ENCODE data around the gene RAPSN. TPM values are rescaled to one million over a fixed set of nuclear protein-coding genes. Genes with fewer than 3 reads are reported as not detected.

RAPSN gene
- total RNA-seq, 2 experiments from 2014 or later = 0.36 to 0.81 TPM

DNA sequence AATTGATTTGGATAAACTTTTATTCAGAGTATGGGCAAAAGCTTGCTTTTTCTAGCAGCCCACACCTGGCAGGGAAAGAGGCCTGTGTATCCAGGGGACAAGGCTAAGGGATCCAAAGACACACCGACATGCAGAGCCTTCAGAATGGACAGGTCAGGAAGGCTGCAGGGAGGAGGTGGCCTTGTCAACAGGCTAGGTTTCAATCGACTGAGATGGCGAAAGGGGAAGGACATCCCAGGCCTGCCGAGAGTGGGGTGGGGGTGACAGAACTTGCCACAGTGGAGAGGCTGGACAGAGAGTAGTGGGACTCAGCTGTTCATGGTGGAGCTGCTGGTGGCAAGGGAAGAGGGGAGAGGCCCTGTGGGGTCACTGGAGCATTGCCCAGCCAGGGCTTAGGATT lies 45.8 kb downstream of the RAPSN start:
- ChIA-PET CTCF (interaction anchor here (2.6 to 2.9 kb wide), 2 partner anchors 9 to 29 kb away, joined by 14 to 20 read pairs; no protein-coding TSS in a partner anchor), POLR2A (interaction anchor here (0.8 to 4.3 kb wide), 2 partner anchors 11 to 433 kb away, joined by 3 to 28 read pairs; no protein-coding TSS in a partner anchor)
- H3K4me3 Mint-ChIP-seq = no peak overlapping the region
- H3K27ac Mint-ChIP-seq = no peak overlapping the region
- intact Hi-C loops (cut with micrococcal nuclease) = no loop called here
- H3K4me1 Mint-ChIP-seq (ENCODE audit: low read depth) = peaks cover 22% of the 10 kb centered on the region
- no peaks in the 10 kb centered on the region for H3K36me3 Mint-ChIP-seq (ENCODE audit: low read depth)
- H3K9me3 Mint-ChIP-seq = no peaks in the 10 kb centered on the region
- no peak for TF ChIP-seq CTCF (IDR thresholded peaks at IDR 0.05)
- ATAC-seq (no peak), DNase-seq (no peak)
- H3K27me3 Mint-ChIP-seq = no peaks in the 10 kb centered on the region

DNA sequence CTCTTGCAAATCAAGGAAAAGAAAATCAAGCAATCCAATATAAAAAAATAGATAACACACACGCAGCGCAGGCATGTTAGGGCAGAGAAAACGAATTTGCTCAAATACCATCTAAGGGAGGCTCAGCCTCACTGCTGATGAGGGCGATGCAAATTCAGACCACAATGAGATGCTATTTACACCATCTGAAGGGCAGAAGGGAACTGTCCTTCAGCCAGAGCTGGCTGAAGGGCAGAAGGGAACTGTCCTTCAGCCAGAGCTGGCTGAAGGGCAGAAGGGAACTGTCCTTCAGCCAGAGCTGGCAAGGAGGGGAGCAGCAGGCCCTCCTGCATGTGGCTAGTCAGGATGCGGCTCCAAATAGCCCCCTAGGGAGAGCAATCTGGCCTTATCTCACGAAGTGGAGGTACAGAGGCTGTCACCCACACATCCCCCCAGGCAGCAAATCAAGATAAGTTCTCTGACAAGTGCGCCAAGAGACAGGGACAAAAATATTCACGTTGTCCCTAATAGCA lies 48.1 kb downstream of the RAPSN start:
- Mint-ChIP-seq H3K27me3 (no peaks in the 10 kb centered on the region), H3K36me3 (ENCODE audit: low read depth) (no peaks in the 10 kb centered on the region), H3K27ac (peak overlapping the region; percentile 58), H3K4me3 (peak overlapping the region; percentile 64), H3K4me1 (ENCODE audit: low read depth) (peaks cover 15% of the 10 kb centered on the region), H3K9me3 (no peaks in the 10 kb centered on the region)
- intact Hi-C loops (cut with micrococcal nuclease) = no loop called here
- ATAC-seq (peak; percentile 17), DNase-seq (no peak)
- ChIA-PET CTCF (interaction anchor here (5.2 kb wide), 1 partner anchor 27 kb away, joined by 40 read pairs; no protein-coding TSS in a partner anchor), POLR2A (interaction anchor here (1.2 to 2.1 kb wide), 3 partner anchors 17 to 27 kb away, joined by 4 to 9 read pairs (median 4); partner anchors contain the start of gene PSMC3)
- no peak for TF ChIP-seq CTCF (IDR thresholded peaks at IDR 0.05)

DNA sequence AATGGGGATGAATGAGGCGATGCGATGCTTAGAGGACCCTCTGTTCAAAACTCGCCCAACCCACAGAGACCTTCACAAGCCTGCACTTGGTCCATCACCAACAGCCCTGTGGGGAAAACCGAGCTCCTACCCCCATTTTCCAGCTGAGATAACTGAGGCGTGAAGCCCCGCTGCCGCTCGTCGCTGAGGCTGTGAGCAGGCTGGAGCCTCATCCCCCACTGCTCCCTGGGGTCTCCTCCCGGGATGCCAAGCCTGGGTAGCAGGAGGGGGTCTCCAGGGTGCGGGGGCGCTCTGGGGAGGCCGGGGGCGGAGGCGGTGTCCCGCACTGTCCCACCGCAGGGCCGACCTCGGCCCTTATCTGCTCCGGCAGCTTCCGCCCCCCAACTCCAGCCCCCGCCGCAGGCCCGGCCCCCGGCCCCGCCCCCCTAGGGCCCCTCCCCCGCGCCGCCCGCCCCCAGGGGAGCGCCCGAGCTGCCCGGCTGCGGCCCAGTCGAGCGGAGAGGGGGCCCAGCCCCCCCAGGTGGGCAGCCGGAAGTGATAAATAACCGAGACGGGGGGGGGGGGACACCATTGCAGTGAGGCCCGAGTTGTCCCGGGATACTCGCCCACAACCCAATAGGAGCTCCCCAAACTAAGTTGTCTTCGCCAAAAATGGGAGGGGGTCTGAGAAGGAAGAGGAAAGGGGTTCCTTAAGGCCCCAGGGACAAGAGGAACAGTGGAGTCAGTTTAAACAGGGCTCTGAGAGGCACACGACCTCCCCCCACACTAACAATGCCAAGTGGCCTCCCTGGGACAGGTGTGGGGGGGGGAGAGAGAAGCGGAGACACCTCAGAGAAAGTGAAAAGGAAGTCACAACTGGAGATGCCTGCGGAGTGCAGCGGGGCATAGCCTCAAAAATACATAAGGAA lies 48.8 kb downstream of the RAPSN start:
- intact Hi-C loops (cut with micrococcal nuclease) = no loop called here
- peak; percentile 34 for DNase-seq
- TF ChIP-seq CTCF (IDR thresholded peaks at IDR 0.05) = no peak
- Mint-ChIP-seq H3K9me3 (no peaks in the 10 kb centered on the region), H3K36me3 (ENCODE audit: low read depth) (no peaks in the 10 kb centered on the region), H3K27ac (peak overlapping the region; percentile 58), H3K4me1 (ENCODE audit: low read depth) (peaks cover 19% of the 10 kb centered on the region), H3K27me3 (no peaks in the 10 kb centered on the region), H3K4me3 (peak overlapping the region; percentile 64)
- peak; percentile 79 for ATAC-seq
- ChIA-PET CTCF (interaction anchor here (1.0 to 5.2 kb wide), 4 partner anchors 9 to 248 kb away, joined by 3 to 40 read pairs (median 12); no protein-coding TSS in a partner anchor), POLR2A (interaction anchor here (0.6 to 2.1 kb wide), 5 partner anchors 9 to 1552 kb away, joined by 3 to 9 read pairs (median 4); partner anchors contain the start of gene PSMC3)

DNA sequence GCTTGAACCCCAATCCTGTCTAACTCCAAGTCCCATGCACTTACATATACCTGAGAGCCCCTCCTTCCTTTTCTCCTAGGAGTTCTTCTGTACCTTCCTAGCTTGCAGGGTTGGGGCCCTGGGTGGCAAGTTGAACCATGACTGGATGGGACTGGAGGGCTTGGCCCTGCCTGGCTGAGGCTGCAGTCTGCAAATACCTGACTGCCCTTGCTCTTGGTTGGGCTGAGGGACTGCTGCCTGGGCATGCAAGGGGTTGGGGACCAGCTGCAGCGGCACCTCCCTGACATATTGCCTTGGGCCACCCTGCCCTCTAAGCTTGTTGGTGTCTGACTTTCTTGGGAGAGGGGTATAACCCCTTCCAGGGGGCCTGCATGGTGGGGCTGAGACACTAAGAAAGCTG lies 50.4 kb downstream of the RAPSN start:
- Mint-ChIP-seq H3K4me1 (ENCODE audit: low read depth) (peaks cover 29% of the 10 kb centered on the region), H3K27ac (no peak overlapping the region), H3K27me3 (no peaks in the 10 kb centered on the region), H3K4me3 (no peak overlapping the region), H3K36me3 (ENCODE audit: low read depth) (no peaks in the 10 kb centered on the region), H3K9me3 (no peaks in the 10 kb centered on the region)
- TF ChIP-seq CTCF (IDR thresholded peaks at IDR 0.05) = no peak
- ChIA-PET CTCF (interaction anchor here (2.0 to 5.2 kb wide), 2 partner anchors 8 to 25 kb away, joined by 5 to 40 read pairs; no protein-coding TSS in a partner anchor), POLR2A (interaction anchor here (2.1 kb wide), 1 partner anchor 19 kb away, joined by 9 read pairs; no protein-coding TSS in a partner anchor)
- intact Hi-C loops (cut with micrococcal nuclease) = no loop called here
- DNase-seq (no peak), ATAC-seq (no peak)

Data from activated CD8-positive, alpha-beta T cell treated with anti-CD3 and anti-CD28 coated beads for 36 hours (primary cell).